KG1 (cell line): ENCODE results near the gene ECT2L.

ENCODE experiments used
- DNase-seq: peaks from one replicate; lab custom pipeline; 2025; lab: John Stamatoyannopoulos, UW

Gene ECT2L

DNA sequence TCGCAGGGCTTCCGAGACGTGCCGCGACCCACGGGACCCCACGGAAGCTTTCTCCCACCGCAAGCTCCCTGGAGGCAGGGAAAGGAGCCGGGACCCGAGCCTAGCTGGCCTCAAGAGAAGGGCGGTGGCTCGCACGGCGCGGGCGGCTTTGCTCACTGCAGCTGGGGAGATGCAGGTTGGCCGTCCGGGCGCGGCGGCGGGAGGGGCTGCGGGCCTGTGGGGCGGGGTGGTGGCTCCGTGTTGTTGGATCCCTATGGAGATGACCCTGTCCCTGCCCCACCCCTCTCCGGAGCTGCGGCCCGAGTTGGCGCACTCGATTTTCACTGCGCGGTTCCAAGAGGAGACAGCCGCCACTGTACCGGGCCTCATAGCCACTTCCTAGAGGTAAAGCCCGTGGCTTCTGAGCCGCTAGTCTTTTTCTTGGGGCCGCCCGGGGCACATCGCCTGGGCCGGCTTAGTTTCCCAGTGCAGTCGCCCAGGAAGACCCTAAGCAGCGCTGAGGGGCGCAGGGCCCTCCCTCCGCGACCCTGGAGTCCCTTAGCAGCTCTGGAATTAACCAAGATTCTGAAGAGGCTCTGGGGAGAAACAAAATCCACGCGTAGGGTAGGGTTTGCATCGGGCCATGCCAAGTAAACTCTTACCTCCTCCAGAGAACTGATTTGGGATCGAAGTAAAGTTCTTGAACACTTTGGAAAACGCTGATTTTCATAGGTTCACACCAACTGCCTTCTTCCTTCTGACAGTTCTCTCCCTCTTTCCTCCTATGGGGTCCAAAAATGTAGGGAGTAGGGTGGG is at the start of gene ECT2L:
ECT2L (plus strand) TSS at position 279 of the 795 bp plus-strand sequence. CDS start 17,188 bp downstream, outside the sequence.
- DNase-seq, result no peak

DNA sequence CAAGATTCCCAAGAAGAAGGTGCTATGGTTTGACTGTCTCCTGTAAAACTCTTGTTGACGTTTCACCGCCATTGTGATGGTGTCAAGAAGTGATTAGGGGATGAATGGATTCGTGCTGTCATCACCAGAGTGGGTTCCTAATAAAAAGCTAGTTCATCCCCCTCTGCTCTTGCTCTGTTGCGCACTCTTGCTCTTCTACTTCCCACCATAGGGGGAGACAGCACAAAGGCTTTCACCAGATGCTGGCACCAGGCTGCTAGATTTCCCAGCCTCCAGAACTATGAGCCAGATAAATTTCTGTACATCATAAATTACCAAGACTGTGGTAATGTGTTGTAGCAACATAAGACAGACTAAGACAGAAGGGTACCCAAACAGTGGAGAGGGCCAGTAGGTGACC is 43.9 kb upstream of the ECT2L start:
- no peak for DNase-seq

DNA sequence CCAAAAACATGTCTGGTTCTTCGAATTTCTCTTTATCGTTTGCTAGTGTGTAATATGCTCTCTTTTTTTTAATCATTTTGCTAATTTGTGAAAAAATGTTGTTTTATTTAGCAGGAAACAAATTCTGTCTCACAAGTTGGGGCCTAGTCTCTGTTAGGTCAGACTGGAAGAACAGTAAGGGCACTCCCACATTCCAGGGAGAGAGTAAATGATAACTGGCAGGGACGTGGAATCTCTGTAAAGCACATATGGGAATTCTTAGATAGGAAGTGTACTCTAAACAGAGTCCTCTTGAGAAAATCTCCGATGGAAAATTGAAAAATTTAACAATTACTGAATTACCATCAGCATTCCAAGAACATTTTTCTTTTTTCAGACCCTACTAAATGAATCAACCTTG is 38.8 kb upstream of the ECT2L start:
- DNase-seq, result no peak

DNA sequence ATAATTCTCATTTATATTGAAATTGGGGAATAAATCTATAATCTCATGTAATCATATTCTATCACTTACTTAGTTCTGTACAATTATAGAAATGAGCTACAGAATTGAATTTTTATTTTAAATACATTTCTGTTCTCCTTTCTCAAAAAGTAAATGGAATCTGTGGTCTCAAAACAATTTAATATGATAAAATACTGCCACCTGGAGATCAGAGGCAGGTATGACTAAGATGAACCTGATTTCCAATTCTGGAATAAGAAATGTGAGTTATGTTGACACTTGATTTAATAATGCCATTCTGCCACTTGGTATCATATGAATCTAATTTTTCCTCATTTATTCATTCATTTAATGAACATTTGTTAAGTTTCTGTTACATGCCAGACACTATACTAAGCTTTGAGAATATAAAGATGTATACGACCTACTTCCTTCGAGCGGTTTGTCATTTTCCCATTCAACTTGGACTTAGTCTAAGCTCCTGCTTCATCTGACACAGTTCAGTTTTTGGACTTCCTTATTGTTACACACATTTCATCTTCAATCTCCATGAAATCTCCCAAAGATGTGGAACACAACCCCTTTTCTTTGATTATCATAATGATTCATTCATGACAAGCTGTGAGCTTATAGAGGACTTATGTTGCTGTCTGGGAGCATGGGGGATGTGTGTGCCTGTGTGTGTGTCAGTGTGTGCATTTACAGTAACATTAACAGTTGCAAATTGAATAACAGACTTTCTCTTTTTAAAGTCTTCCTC is 29.8 kb upstream of the ECT2L start:
- DNase-seq, result no peak

DNA sequence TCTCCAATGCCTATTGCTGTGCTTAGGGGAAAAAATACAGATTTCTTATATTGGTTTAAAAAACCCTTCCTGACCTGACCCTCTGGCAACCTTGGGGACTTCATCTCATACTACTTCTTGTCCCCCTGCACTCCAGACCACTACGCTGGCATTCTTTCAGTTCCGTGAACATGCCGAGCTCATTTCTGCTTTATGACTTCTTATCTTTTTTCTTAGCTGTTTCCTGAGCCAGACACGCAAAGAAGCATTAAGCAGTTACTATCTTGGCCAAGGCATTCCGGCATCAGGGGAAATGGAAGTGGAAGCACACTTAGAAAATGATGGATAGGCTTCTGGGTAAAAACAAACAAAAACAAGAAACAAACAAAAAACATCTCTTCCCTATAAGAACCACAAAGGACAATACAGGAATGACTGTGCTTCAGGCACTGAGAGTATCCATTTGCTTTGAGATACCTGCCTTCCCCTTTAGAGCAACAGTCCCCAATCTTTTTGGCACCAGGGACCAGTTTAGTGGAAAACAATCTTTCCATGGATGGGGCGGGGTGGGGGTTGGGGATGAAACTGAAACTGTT is 26.7 kb upstream of the ECT2L start:
- DNase-seq, result peak; percentile 51

- no peak for DNase-seq
Measured at GRCh38 chr6:138772596-138773176, 23.2 kb upstream of the ECT2L start.

DNA sequence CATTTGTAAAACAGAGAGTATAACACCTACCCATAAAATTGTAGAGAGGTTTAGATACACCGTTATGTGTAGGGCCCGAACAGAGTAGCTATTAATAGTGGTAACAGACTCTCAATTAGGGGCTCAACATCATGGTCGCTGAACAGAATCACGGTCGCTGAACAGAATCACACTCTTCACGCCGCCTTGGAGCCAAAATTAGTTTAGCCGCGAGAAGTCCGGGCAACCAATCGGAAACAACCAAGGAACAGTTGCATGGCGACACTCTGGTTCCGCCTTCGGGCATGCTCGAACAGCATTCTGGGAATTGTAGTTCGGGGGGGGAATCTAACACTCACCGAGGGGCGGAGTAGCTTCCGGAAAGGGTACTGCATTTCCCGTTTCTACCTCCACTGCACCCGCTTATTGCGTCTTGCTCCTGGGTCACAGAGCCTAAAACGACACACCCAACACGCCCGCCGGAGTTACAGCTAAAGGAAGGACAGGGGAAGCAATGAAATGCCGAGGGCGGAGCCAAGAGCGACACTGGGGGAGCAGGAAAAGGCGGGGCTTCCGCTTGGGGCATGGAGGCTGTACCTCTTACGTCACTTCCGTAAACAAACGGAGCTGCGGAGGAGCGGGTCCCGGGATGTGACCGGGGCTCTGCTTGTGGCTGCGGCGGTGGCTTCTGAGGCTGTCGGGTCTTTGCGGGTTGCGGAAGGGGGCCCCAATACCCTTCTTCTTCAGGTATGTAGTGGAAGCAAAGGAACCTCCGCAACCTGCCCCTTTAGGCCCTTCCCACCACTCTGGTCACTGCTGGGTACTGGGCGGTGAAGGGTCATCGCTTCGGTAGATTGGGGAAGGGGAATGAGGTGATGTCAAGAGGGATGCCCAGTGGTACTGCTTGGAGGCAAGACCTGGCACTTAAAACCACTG is 22.5 kb upstream of the ECT2L start, which contains the start of gene CCDC28A:
CCDC28A (plus strand) TSS at position 593 of the 915 bp plus-strand sequence. CDS start 2,352 bp downstream, outside the sequence.
- peak; percentile 99 for DNase-seq

DNA sequence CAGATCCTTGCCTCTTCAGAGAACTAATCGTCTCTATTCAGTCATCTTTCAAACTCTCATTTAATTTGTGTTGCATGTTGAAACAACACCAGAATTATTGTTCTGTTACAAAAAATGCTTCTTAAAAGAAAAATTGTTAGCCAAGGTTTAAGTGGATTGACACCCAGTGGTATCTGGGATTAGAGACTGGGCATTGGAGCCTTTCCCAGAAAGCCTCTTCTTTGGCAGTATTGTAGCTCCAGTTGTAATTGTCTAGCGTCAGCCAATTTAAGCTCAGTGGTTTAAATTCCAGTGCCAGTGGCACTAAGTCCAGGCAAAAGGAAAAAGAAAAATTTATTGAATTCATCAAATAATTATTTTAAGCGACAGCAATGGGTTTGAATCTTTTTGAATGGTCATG is 21.5 kb upstream of the ECT2L start:
- no peak for DNase-seq

DNA sequence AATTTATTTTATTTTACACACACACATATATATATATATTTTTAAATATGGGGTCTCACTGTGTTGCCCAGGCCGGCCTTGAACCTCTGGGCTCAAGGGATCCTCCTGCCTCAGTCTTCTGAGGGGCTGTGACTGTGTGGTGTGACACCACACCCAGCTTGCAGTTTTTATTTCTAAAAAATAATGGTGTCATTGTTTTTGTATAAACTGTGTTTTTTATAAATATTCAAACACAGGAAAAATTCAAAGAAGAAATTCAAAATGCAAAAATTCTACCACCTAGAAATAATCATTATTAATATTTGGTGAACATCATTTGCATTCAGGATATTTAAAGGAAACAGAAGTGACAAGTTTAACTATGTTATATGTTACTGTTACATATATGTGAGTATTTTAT is 19.2 kb upstream of the ECT2L start:
- DNase-seq, result no peak

DNA sequence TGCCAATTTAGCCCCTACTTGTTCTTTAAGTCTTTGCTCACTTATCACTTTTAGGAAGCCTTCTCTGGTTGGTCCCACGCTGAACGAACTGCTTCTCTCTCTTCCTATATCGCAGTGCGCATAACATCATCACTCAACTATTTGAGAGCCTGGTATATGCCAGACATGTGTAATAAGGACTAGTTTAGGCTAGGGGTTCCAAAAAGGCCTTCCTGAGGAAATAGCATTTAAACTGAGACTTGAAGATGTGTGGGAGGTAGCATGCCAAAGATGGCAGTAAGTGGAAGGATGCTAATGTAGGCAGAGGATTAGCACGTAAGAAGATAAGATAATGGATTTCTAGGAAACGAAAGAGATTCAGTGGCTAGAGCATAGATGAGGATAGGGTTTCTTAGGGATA is 17.6 kb upstream of the ECT2L start:
- no peak for DNase-seq

- no peak for DNase-seq
Measured at GRCh38 chr6:138782243-138782642, 13.6 kb upstream of the ECT2L start.

DNA sequence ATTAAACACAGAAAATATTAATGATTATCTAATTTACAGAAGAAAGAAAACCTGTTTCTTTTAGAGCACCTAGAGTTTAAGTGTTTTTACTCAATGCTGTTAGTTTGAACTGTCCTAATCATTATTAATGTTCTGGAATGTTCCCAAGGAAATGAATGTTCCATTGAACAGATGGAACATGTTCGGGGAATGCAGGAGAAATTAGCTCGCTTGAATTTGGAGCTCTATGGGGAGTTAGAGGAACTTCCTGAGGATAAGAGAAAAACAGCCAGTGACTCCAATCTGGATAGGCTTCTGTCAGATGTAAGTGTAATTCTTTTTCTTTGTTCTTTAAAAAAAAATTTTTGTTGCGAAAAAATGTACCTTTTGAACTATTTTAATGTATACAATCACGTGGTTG is 10.8 kb upstream of the ECT2L start:
- no peak for DNase-seq

GRCh38 chr6:138785980-138786379 is 9.9 kb upstream of the ECT2L start:
- DNase-seq, result no peak

GRCh38 chr6:138787138-138787537 is 8.7 kb upstream of the ECT2L start:
- DNase-seq, result no peak

- no peak for DNase-seq
Measured at GRCh38 chr6:138796771-138797170, 884 bp downstream of the ECT2L start.

DNA sequence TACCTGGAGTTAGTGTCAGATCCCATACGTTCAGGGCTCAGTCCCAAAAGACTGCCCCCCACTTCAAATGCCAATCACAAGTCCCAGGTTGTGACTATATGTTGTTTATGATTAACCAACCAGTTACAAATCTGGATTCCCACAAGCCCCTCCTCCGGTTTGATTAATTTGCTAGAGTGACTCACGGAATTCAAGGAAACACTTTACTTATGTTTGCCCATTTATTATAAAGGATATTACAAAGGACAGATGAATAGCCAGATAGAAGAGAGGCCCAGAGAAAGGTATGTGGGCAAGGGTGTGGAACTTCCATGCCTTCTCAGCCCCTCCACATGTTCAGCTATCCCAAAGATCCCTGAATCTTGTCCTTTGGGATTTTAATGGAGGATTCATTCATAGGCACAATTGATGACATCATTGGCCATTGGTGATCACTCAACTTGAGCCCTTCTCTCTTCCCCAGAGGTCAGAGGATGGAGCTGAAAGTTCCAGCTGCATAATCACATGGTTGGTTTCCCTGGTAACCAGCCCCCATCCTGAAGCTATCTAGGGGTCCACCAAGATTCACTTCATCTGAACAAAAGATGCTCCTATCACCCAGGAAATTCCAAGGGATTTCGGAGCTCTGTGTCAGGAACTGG is 2.0 kb downstream of the ECT2L start:
- DNase-seq, result no peak

DNA sequence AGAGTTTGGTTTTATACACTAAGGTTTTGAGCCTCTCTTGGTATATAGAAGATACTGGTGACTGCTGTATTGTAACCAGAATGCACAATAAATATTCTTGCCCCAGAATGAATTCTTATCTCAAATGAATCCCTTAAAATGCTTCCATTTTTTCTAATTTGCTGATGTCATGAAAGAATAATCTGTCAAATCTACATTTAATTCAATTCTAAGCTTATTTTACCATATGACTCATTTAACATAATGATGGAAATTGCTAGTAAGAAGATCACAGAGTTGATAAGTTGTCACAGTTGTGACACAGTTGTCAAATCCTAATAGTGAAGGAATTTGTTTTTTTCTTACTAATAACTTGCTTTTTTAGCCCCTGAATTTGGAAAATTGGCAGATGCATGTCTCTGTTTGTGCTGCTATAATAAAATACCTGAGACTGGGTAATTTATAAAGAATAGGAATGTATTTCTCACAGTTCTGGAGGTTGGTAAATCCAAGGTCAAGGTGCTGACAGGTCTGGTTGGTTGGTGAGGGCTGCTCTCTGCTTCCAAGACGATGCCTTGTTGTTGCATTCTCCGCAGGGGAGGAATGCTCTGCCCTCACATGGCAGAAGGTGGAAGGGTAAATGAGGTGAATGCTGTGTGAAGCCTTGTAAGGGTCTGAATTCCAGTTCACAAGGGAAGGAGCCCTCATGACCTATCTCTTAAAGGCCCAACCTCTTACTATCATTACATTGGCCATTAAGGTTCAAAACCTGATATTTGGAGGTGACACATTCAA is 4.7 kb downstream of the ECT2L start:
- no peak for DNase-seq

- no peak for DNase-seq
Measured at GRCh38 chr6:138803331-138803730, 7.4 kb downstream of the ECT2L start.

GRCh38 chr6:138803861-138804260 is 8.0 kb downstream of the ECT2L start:
- no peak for DNase-seq
